ENCODE measurements around the gene FAM89B.

FAM89B gene

DNA sequence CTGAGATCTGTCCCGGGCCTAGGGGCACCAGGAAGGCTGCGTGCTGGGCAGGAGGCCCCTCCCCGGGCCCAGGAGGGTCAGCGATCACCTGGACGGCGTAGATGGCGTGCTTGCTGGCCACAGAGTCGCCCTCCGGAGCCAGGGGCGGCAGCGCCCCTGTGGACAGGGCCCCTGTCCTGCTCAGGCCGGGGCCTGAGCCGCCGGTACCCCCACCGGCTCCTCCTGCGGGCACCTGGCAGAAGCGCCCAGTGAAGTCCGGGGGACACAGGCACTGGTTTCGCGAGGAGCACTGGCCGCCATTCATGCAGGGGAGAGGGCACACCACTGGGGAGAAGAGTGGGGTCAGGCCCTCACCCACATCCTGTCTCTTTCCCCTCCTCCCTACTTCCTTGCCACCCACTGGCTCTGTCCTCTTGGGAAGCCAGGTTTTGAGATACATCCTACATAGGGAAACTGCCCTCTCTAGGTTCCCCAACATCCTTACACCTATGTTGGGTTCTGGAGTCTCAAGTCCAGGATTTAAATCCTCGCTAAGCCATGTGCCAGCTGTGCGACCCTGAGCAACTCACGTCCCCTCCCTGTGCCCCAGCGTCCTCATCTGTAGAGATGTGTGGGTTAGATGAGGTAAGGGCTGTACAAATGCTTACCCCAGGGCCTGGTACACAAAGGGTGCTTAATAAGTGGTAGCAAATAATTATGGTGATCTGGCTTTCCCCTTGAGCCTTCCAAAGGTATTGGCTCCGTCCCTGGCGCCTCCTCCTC is 18.1 kb upstream of the FAM89B start:
- TF ChIP-seq POLR2AphosphoS5 (IDR thresholded peaks at IDR 0.05; ENCODE audit: low read depth, low read length) (no peak), SIN3A (IDR thresholded peaks at IDR 0.05; ENCODE audit: borderline replicate concordance, insufficient read depth, low read length) (no peak)
- TF ChIP-seq, protein P1, sequence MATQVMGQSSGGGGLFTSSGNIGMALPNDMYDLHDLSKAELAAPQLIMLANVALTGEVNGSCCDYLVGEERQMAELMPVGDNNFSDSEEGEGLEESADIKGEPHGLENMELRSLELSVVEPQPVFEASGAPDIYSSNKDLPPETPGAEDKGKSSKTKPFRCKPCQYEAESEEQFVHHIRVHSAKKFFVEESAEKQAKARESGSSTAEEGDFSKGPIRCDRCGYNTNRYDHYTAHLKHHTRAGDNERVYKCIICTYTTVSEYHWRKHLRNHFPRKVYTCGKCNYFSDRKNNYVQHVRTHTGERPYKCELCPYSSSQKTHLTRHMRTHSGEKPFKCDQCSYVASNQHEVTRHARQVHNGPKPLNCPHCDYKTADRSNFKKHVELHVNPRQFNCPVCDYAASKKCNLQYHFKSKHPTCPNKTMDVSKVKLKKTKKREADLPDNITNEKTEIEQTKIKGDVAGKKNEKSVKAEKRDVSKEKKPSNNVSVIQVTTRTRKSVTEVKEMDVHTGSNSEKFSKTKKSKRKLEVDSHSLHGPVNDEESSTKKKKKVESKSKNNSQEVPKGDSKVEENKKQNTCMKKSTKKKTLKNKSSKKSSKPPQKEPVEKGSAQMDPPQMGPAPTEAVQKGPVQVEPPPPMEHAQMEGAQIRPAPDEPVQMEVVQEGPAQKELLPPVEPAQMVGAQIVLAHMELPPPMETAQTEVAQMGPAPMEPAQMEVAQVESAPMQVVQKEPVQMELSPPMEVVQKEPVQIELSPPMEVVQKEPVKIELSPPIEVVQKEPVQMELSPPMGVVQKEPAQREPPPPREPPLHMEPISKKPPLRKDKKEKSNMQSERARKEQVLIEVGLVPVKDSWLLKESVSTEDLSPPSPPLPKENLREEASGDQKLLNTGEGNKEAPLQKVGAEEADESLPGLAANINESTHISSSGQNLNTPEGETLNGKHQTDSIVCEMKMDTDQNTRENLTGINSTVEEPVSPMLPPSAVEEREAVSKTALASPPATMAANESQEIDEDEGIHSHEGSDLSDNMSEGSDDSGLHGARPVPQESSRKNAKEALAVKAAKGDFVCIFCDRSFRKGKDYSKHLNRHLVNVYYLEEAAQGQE (IDR thresholded peaks at IDR 0.05; ENCODE audit: insufficient read depth in 1 of 2, low read depth in 2 of 2, low read length in 2 of 2) = no peak

DNA sequence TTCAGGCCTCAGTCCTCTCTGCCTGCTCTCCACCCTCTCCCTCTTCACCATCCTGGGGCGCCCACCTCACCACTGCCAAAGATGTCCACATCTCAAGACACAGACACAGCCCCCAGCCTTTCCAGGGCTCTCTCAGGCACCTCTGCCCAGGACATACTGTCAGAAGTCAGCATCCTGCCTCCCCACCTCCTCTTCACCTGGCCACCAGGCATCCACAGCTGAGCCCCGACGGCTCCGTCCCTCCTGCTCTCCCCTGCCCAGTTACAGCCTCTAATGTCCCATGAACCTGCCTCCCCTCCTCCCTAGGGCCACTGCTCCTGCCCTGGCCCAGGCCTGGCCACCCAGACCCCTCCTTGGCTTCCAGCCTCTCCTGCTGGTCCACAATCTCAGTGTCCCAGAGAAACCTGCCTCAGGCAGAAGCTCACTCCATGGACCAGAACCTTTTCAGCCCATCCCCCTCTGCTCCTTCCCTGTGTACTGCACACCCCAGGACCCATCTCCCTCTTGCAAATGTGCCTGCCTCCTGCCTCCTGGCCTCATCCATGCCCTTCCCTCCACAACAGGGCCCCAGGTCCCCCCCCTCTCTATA is 17.4 kb upstream of the FAM89B start:
- TF ChIP-seq SIN3A (IDR thresholded peaks at IDR 0.05; ENCODE audit: borderline replicate concordance, insufficient read depth, low read length) (no peak), POLR2AphosphoS5 (IDR thresholded peaks at IDR 0.05; ENCODE audit: low read depth, low read length) (no peak), TAF1 (IDR thresholded peaks at IDR 0.05; ENCODE audit: borderline replicate concordance, insufficient read depth, low read length) (no peak), FOXP2 (optimal IDR thresholded peaks at IDR 0.05; ENCODE audit: borderline replicate concordance, extremely low read depth, extremely low read length, insufficient read depth) (no peak)
- TF ChIP-seq, protein P1 (IDR thresholded peaks at IDR 0.05; ENCODE audit: insufficient read depth in 1 of 2, low read depth in 2 of 2, low read length in 2 of 2) = no peak

DNA sequence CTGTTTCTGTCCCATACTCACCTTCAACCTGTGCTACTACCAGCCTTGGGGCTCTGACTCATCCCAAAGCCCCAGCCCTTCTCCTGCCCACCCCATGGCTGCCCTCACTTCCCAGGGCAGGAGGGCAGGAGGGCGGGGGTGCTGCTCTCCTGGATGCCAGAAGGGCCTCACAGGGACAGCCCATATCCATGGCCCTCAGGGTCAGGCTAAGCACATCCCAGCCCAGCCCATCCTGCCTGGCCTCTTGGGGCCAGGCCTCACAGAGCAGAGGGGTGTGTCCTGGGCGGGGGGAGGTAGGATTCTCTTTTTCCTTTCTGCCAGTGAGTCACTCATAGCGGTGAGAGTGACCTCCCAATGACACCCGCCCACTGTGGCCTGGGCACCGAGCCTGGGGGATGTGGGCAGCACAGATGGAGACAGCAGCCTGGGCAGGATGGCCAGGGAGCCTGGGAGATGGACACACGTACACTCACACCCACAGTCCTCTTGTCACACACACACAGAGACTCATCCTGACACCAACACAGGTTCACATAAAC is 16.6 kb upstream of the FAM89B start:
- TF ChIP-seq, protein P1 (IDR thresholded peaks at IDR 0.05; ENCODE audit: insufficient read depth in 1 of 2, low read depth in 2 of 2, low read length in 2 of 2) = no peak
- TF ChIP-seq POLR2AphosphoS5 (IDR thresholded peaks at IDR 0.05; ENCODE audit: low read depth, low read length) (no peak), TAF1 (IDR thresholded peaks at IDR 0.05; ENCODE audit: borderline replicate concordance, insufficient read depth, low read length) (no peak), SIN3A (IDR thresholded peaks at IDR 0.05; ENCODE audit: borderline replicate concordance, insufficient read depth, low read length) (peak; percentile 62; the same call in 1 of the 2 replicates)

DNA sequence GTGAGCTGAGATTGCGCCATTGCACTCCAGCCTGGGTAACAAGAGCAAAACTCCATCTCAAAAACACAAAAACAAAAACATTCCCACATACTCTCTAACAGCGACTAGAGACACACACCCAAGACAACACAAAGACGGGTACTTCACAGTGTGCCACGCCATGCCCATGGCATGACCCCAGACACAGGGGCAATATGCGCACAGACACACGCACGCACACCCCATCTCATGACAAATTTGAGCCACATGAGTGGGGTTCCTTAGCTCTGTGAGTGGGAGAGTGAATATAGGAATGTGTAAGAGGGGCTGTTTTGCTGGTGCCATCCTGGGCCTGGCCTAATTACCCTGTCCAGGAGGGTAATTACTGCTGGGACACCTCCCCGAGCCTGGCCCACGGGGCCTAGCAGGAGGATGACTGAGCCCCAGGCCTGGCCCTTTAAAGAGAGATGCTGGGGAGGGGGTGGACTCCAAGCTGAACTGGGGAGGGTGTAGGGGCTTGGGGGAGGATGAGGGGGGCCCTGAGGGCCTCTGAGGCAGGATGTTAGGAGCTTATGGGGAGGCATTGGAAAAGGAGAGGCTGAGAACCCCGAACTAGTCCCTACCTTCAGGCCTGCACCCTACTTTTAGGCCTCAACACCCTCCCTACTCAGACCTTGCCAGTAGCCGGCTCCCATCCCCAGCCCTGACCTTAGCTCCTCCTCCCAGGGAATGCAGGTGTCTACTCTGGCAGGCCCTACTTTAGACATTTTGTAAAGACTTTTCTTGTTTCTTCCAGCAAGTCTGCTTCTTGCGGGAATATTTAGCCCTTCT is 15.7 kb upstream of the FAM89B start:
- TF ChIP-seq POLR2AphosphoS5 (IDR thresholded peaks at IDR 0.05; ENCODE audit: low read depth, low read length) (no peak), FOXP2 (optimal IDR thresholded peaks at IDR 0.05; ENCODE audit: borderline replicate concordance, extremely low read depth, extremely low read length, insufficient read depth) (no peak), TAF1 (IDR thresholded peaks at IDR 0.05; ENCODE audit: borderline replicate concordance, insufficient read depth, low read length) (no peak), SIN3A (IDR thresholded peaks at IDR 0.05; ENCODE audit: borderline replicate concordance, insufficient read depth, low read length) (no peak)
- TF ChIP-seq, protein P1 (IDR thresholded peaks at IDR 0.05; ENCODE audit: insufficient read depth in 1 of 2, low read depth in 2 of 2, low read length in 2 of 2) = no peak
